Measurements from ENCODE around the gene CAMTA1. TPM values are rescaled to one million over a fixed set of nuclear protein-coding genes. Genes with fewer than 3 reads are reported as not detected.

Gene CAMTA1
- polyA plus RNA-seq, 1 donor from 2014 or later, result 162 TPM

DNA sequence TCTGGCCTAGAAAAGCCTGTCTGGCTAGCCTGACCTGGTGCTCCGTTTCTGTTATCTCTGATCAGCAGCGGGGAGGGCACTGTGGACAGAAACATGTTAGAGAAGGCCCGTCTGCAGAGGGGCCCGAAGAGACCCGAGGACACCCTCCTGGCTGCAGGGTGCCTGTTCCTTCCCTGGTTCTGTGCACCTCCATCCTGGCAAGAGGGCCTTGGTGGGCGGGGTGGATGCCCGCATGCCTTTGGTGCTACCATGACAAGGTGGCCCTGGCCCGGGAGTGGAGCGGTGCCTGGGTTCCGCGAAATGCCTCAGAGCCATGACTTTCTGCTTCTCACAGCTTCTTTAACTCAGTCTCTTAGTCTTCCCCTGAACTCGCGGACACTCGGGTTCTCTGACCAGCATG, 233.6 kb downstream of the CAMTA1 start:
- no peak overlapping the region for H3K9ac ChIP-seq (ENCODE audit: low read length)
- no peaks in the 10 kb centered on the region for H3K9me3 ChIP-seq (ENCODE audit: low read length)
- no peak overlapping the region for H2AFZ ChIP-seq (ENCODE audit: low read depth, low read length)
- no peaks in the 10 kb centered on the region for H4K20me1 ChIP-seq (ENCODE audit: insufficient read depth)
- H3K27ac ChIP-seq (ENCODE audit: low read length), result no peak overlapping the region
- no peaks in the 10 kb centered on the region for H3F3A ChIP-seq (ENCODE audit: insufficient read depth, low read length, poor library complexity, severe bottlenecking)
- H3K4me2 ChIP-seq (ENCODE audit: low read length), result no peak overlapping the region
- H3K4me3 ChIP-seq (ENCODE audit: low read length), result no peak overlapping the region
- no peaks in the 10 kb centered on the region for H3K79me2 ChIP-seq (replicated peaks; ENCODE audit: insufficient read depth, low read length)
- TF ChIP-seq RAD21 (conservative IDR thresholded peaks at IDR 0.05) (no peak), EZH2 (IDR thresholded peaks at IDR 0.05; ENCODE audit: borderline replicate concordance, insufficient read depth, low read length, poor library complexity, severe bottlenecking) (no peak), SMC3 (conservative IDR thresholded peaks at IDR 0.05; ENCODE audit: poor library complexity) (no peak), TAF1 (IDR thresholded peaks at IDR 0.05; ENCODE audit: low read depth) (no peak), MXI1 (conservative IDR thresholded peaks at IDR 0.05; ENCODE audit: poor library complexity, severe bottlenecking) (no peak), REST (IDR thresholded peaks at IDR 0.05; ENCODE audit: borderline replicate concordance) (no peak), POLR2AphosphoS5 (IDR thresholded peaks at IDR 0.05) (no peak), EP300 (conservative IDR thresholded peaks at IDR 0.05; ENCODE audit: poor library complexity, severe bottlenecking) (no peak)
- TF ChIP-seq, protein P1, sequence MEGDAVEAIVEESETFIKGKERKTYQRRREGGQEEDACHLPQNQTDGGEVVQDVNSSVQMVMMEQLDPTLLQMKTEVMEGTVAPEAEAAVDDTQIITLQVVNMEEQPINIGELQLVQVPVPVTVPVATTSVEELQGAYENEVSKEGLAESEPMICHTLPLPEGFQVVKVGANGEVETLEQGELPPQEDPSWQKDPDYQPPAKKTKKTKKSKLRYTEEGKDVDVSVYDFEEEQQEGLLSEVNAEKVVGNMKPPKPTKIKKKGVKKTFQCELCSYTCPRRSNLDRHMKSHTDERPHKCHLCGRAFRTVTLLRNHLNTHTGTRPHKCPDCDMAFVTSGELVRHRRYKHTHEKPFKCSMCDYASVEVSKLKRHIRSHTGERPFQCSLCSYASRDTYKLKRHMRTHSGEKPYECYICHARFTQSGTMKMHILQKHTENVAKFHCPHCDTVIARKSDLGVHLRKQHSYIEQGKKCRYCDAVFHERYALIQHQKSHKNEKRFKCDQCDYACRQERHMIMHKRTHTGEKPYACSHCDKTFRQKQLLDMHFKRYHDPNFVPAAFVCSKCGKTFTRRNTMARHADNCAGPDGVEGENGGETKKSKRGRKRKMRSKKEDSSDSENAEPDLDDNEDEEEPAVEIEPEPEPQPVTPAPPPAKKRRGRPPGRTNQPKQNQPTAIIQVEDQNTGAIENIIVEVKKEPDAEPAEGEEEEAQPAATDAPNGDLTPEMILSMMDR (IDR thresholded peaks at IDR 0.05; ENCODE audit: poor library complexity, severe bottlenecking), result no peak
- no peaks in the 10 kb centered on the region for H3K27me3 ChIP-seq (ENCODE audit: insufficient read depth, low read depth, low read length)
- H3K36me3 ChIP-seq (ENCODE audit: insufficient read depth, low read length), result no peaks in the 10 kb centered on the region
- H3K9me2 ChIP-seq (ENCODE audit: insufficient read depth, low read length), result no peaks in the 10 kb centered on the region

GRCh38 chr1:7019510-7019909, 234.3 kb downstream of the CAMTA1 start:
- Histone ChIP-seq H3F3A (ENCODE audit: insufficient read depth, low read length, poor library complexity, severe bottlenecking) (no peaks in the 10 kb centered on the region), H4K20me1 (ENCODE audit: insufficient read depth) (no peaks in the 10 kb centered on the region), H3K79me2 (replicated peaks; ENCODE audit: insufficient read depth, low read length) (no peaks in the 10 kb centered on the region), H3K4me2 (ENCODE audit: low read length) (no peak overlapping the region), H3K4me3 (ENCODE audit: low read length) (no peak overlapping the region), H3K9me3 (ENCODE audit: low read length) (no peaks in the 10 kb centered on the region), H3K27ac (ENCODE audit: low read length) (no peak overlapping the region), H2AFZ (ENCODE audit: low read depth, low read length) (no peak overlapping the region), H3K36me3 (ENCODE audit: insufficient read depth, low read length) (no peaks in the 10 kb centered on the region), H3K9ac (ENCODE audit: low read length) (no peak overlapping the region), H3K9me2 (ENCODE audit: insufficient read depth, low read length) (no peaks in the 10 kb centered on the region), H3K27me3 (ENCODE audit: insufficient read depth, low read depth, low read length) (no peaks in the 10 kb centered on the region)
- no peak for TF ChIP-seq POLR2AphosphoS5 (IDR thresholded peaks at IDR 0.05)
- no peak for TF ChIP-seq EP300 (conservative IDR thresholded peaks at IDR 0.05; ENCODE audit: poor library complexity, severe bottlenecking)
- no peak for TF ChIP-seq SMC3 (conservative IDR thresholded peaks at IDR 0.05; ENCODE audit: poor library complexity)
- TF ChIP-seq MXI1 (conservative IDR thresholded peaks at IDR 0.05; ENCODE audit: poor library complexity, severe bottlenecking), result no peak

Data from neural cell (in vitro differentiated cells).